Mononuclear cell (primary cell): Measurements from ENCODE around the gene TLE4. TPM values are rescaled to one million over a fixed set of nuclear protein-coding genes. Genes with fewer than 3 reads are reported as not detected.

Source experiments
- H3K27me3 ChIP-seq: 2 replicates; pipeline ENCODE4 v1.6.0; 2011; ENCODE audit warnings: low read length, control low read depth; ENCODE audit not compliant: insufficient read depth
- H3K4me1 ChIP-seq: 2 replicates; pipeline ENCODE4 v1.5.1; 2011; ENCODE audit warnings: mild to moderate bottlenecking, low read length, control low read depth; ENCODE audit not compliant: insufficient read depth
- H3K4me3 ChIP-seq: 2 replicates; pipeline ENCODE4 v1.5.1; 2011; ENCODE audit warnings: mild to moderate bottlenecking, low read length, moderate library complexity
- H3K9me3 ChIP-seq: 2 replicates; pipeline ENCODE4 v1.5.1; 2011; ENCODE audit warnings: low read depth, mild to moderate bottlenecking, control low read depth, low read length
- total RNA-seq: library from RNA; depleted of rRNA; stranded (reverse); fragments of >200 nt; gene quantifications from one replicate; pipeline ENCODE4 v1.2.3, GENCODE V29; 2012

Gene TLE4
- total RNA-seq, 1 donor, result 150 TPM

GRCh38 chr9:79687131-79687447 lies 115.3 kb downstream of the TLE4 start:
- H3K4me1 ChIP-seq, result peaks cover 11% of the 10 kb centered on the region
- no peaks in the 10 kb centered on the region for H3K9me3 ChIP-seq
- H3K4me3 ChIP-seq, result no peak overlapping the region
- H3K27me3 ChIP-seq, result no peaks in the 10 kb centered on the region

- Histone ChIP-seq H3K9me3 (no peaks in the 10 kb centered on the region), H3K27me3 (no peaks in the 10 kb centered on the region), H3K4me3 (no peak overlapping the region), H3K4me1 (peaks cover 11% of the 10 kb centered on the region)
These were observed 116.6 kb downstream of the TLE4 start for GRCh38 chr9:79688363-79688762.

GRCh38 chr9:79689576-79689975 lies 117.8 kb downstream of the TLE4 start:
- H3K4me1 ChIP-seq, result peaks cover 11% of the 10 kb centered on the region
- H3K4me3 ChIP-seq, result no peak overlapping the region
- H3K27me3 ChIP-seq, result no peaks in the 10 kb centered on the region
- H3K9me3 ChIP-seq, result no peaks in the 10 kb centered on the region

GRCh38 chr9:79691496-79691895 lies 119.7 kb downstream of the TLE4 start:
- Histone ChIP-seq H3K9me3 (no peaks in the 10 kb centered on the region), H3K27me3 (no peaks in the 10 kb centered on the region), H3K4me3 (no peak overlapping the region), H3K4me1 (peaks cover 19% of the 10 kb centered on the region)

- no peaks in the 10 kb centered on the region for H3K9me3 ChIP-seq
- H3K4me1 ChIP-seq, result peaks cover 12% of the 10 kb centered on the region
- no peak overlapping the region for H3K4me3 ChIP-seq
- no peaks in the 10 kb centered on the region for H3K27me3 ChIP-seq
These were observed 121.2 kb downstream of the TLE4 start for GRCh38 chr9:79692857-79693571.

GRCh38 chr9:79693750-79694149 lies 122.0 kb downstream of the TLE4 start:
- Histone ChIP-seq H3K4me3 (no peak overlapping the region), H3K9me3 (no peaks in the 10 kb centered on the region), H3K4me1 (peaks cover 12% of the 10 kb centered on the region), H3K27me3 (no peaks in the 10 kb centered on the region)

GRCh38 chr9:79694208-79694607 lies 122.4 kb downstream of the TLE4 start:
- Histone ChIP-seq H3K9me3 (no peaks in the 10 kb centered on the region), H3K4me3 (no peak overlapping the region), H3K27me3 (no peaks in the 10 kb centered on the region), H3K4me1 (peaks cover 12% of the 10 kb centered on the region)

- Histone ChIP-seq H3K4me1 (peaks cover 12% of the 10 kb centered on the region), H3K9me3 (no peaks in the 10 kb centered on the region), H3K27me3 (no peaks in the 10 kb centered on the region), H3K4me3 (no peak overlapping the region)
These were observed 123.1 kb downstream of the TLE4 start for GRCh38 chr9:79694676-79695400.

- no peaks in the 10 kb centered on the region for H3K27me3 ChIP-seq
- H3K9me3 ChIP-seq, result no peaks in the 10 kb centered on the region
- H3K4me1 ChIP-seq, result peaks cover 12% of the 10 kb centered on the region
- no peak overlapping the region for H3K4me3 ChIP-seq
These were observed 123.9 kb downstream of the TLE4 start for GRCh38 chr9:79695531-79696175.

GRCh38 chr9:79698967-79699366 lies 127.2 kb downstream of the TLE4 start:
- H3K27me3 ChIP-seq, result no peaks in the 10 kb centered on the region
- H3K4me3 ChIP-seq, result no peak overlapping the region
- no peaks in the 10 kb centered on the region for H3K9me3 ChIP-seq

GRCh38 chr9:79699479-79699878 lies 127.7 kb downstream of the TLE4 start:
- peaks cover 29% of the 10 kb centered on the region for H3K4me1 ChIP-seq
- no peaks in the 10 kb centered on the region for H3K9me3 ChIP-seq
- H3K27me3 ChIP-seq, result no peaks in the 10 kb centered on the region
- H3K4me3 ChIP-seq, result no peak overlapping the region

More at GRCh38 chr9:79698967-79699366, 127.2 kb downstream of the TLE4 start:
- peaks cover 29% of the 10 kb centered on the region for H3K4me1 ChIP-seq

GRCh38 chr9:79700607-79701360 lies 129.0 kb downstream of the TLE4 start:
- Histone ChIP-seq H3K9me3 (no peaks in the 10 kb centered on the region), H3K4me3 (no peak overlapping the region), H3K4me1 (peaks cover 18% of the 10 kb centered on the region), H3K27me3 (no peaks in the 10 kb centered on the region)

- H3K27me3 ChIP-seq, result no peaks in the 10 kb centered on the region
- H3K4me3 ChIP-seq, result no peak overlapping the region
- no peaks in the 10 kb centered on the region for H3K9me3 ChIP-seq
- H3K4me1 ChIP-seq, result peaks cover 17% of the 10 kb centered on the region
These were observed 129.9 kb downstream of the TLE4 start for GRCh38 chr9:79701651-79702050.

- Histone ChIP-seq H3K4me1 (peaks cover 17% of the 10 kb centered on the region), H3K9me3 (no peaks in the 10 kb centered on the region), H3K27me3 (no peaks in the 10 kb centered on the region), H3K4me3 (no peak overlapping the region)
These were observed 133.9 kb downstream of the TLE4 start for GRCh38 chr9:79705704-79706103.

- Histone ChIP-seq H3K4me1 (peaks cover 12% of the 10 kb centered on the region), H3K9me3 (no peaks in the 10 kb centered on the region), H3K27me3 (no peaks in the 10 kb centered on the region), H3K4me3 (no peak overlapping the region)
These were observed 134.7 kb downstream of the TLE4 start for GRCh38 chr9:79706512-79706911.
